ENCODE measurements around the gene RBMS1. TPM values are rescaled to one million over a fixed set of nuclear protein-coding genes. Genes with fewer than 3 reads are reported as not detected.

Gene RBMS1
- total RNA-seq, 4 donors from 2014 or later = 13.0 to 24.5 (median 14.1) TPM

DNA sequence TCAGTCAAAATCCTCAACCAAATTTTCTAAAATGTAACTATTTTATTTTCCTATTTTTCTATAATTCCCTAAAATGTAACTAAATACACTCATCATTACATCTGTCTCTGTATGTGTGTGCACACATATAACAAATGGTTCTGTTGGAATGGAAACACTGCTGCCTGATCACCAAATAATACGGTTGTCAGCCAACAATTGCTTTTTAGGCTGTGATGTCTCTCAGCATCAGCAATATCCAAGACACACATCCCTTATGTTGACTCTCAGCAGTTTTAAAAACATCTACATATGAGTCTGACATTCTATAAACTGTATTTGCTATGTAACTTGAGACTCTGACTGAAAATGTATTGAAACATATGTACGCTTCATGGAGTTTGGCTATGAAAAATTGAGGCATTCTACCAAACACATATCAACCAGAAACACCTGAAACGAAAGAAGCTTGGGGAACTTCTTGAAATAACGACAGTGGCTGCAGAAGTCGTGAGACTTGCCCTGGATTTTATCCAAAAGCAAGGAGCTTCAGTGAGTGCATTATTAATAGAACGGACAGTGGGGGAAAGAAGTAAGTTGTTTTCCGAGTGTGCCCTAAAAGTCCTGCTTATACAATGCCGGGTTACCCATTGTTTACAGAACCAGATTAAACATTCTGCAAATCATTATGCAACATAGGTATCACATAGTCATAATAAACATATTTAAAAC lies 183.3 kb downstream of the RBMS1 start:
- intact Hi-C loops (cut with DNase I; ENCODE audit: low total_unique reads) = no loop called here
- in situ Hi-C loops (cut with MboI; ENCODE audit: low sequenced_read_pairs in 4 of 4) = loop anchor here in 1 of 4 donors (25.0 kb wide), 1 partner anchor 652 kb away; no protein-coding TSS in a partner anchor
- H3K4me3 ChIP-seq = peak overlapping the region in 2 of 4 donors; percentile 3 to 5
- no peak for DNase-seq
- peak overlapping the region; percentile 47 to 74 (median 62) for H3K27ac ChIP-seq
- H3K36me3 ChIP-seq = no peaks in the 10 kb centered on the region
- TF ChIP-seq CTCF (IDR thresholded peaks at IDR 0.05 in 4 of 5, conservative IDR thresholded peaks at IDR 0.05 in 1 of 5) (no peak), POLR2A (IDR thresholded peaks at IDR 0.05) (no peak)
- H3K9me3 ChIP-seq = no peaks in the 10 kb centered on the region
- no peaks in the 10 kb centered on the region for H3K27me3 ChIP-seq
- peaks cover 37 to 69% of the 10 kb centered on the region in 2 donors for H3K4me1 ChIP-seq
- peak in 1 of 2 donors; percentile 45 for ATAC-seq

DNA sequence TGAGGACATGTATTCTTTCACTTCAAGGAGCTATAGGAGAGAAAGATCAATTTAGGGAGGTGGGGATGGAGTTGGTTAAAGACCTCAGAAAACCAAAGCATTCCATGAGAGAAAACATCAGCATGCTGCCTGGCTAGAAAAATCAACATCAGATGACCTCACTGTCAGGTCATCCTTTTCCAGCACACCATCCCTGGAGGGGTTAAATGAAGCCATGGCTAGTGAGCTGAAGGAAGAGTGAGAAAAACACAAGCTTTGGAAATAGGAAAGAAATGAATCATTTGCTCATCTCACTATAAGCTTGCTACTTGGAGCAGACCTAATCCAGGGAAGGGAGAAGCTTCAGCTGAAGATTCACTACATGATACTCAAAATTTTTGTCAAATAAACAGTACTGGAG lies 184.0 kb downstream of the RBMS1 start:
- DNase-seq (no peak), ATAC-seq (no peak)
- H3K36me3 ChIP-seq = no peaks in the 10 kb centered on the region
- no peak overlapping the region for H3K4me3 ChIP-seq
- H3K9me3 ChIP-seq = no peaks in the 10 kb centered on the region
- no peak for TF ChIP-seq POLR2A (IDR thresholded peaks at IDR 0.05)
- no peak for TF ChIP-seq CTCF (IDR thresholded peaks at IDR 0.05 in 4 of 5, conservative IDR thresholded peaks at IDR 0.05 in 1 of 5)
- H3K27ac ChIP-seq = peak overlapping the region in 3 of 4 donors; percentile 56 to 74 (median 67)
- no peaks in the 10 kb centered on the region for H3K27me3 ChIP-seq
- intact Hi-C loops (cut with DNase I; ENCODE audit: low total_unique reads) = no loop called here
- H3K4me1 ChIP-seq = peaks cover 30 to 63% of the 10 kb centered on the region in 2 donors
- in situ Hi-C loops (cut with MboI; ENCODE audit: low sequenced_read_pairs in 4 of 4) = loop anchor here in 1 of 4 donors (25.0 kb wide), 1 partner anchor 653 kb away; no protein-coding TSS in a partner anchor

DNA sequence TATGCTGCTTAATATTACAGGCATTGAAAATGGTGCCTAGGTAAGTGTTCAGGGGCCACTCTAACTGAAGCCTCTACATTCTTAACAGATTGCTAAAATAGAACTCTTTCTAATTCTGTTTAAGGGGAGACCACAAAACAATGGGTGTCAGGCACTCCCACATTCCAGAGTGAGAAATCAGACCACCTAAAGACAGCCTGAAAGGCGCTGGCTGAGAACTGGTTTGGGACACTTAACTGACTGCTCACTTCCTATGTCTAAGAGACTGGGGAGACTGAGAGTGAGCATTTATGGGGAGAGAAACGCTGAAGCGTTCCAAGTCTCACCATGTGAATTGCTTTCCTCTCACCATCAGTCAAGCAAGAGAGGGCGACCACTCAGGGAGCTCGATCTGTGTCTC lies 184.7 kb downstream of the RBMS1 start:
- peaks cover 28 to 61% of the 10 kb centered on the region in 2 donors for H3K4me1 ChIP-seq
- ATAC-seq = no peak
- peak overlapping the region in 3 of 4 donors; percentile 16 to 74 (median 56) for H3K27ac ChIP-seq
- in situ Hi-C loops (cut with MboI; ENCODE audit: low sequenced_read_pairs in 4 of 4) (loop anchor here in 1 of 4 donors (25.0 kb wide), 1 partner anchor 653 kb away; no protein-coding TSS in a partner anchor), intact Hi-C loops (cut with DNase I; ENCODE audit: low total_unique reads) (no loop called here)
- no peak overlapping the region for H3K4me3 ChIP-seq
- TF ChIP-seq CTCF (IDR thresholded peaks at IDR 0.05 in 4 of 5, conservative IDR thresholded peaks at IDR 0.05 in 1 of 5) (no peak), POLR2A (IDR thresholded peaks at IDR 0.05) (no peak)
- H3K36me3 ChIP-seq = no peaks in the 10 kb centered on the region
- no peak for DNase-seq
- no peaks in the 10 kb centered on the region for H3K9me3 ChIP-seq
- no peaks in the 10 kb centered on the region for H3K27me3 ChIP-seq

GRCh38 chr2:160308476-160308875 lies 185.1 kb downstream of the RBMS1 start:
- TF ChIP-seq POLR2A (IDR thresholded peaks at IDR 0.05) (no peak), CTCF (IDR thresholded peaks at IDR 0.05 in 4 of 5, conservative IDR thresholded peaks at IDR 0.05 in 1 of 5) (no peak)
- peaks cover 31 to 61% of the 10 kb centered on the region in 2 donors for H3K4me1 ChIP-seq
- H3K27me3 ChIP-seq = no peaks in the 10 kb centered on the region
- intact Hi-C loops (cut with DNase I; ENCODE audit: low total_unique reads) = no loop called here
- in situ Hi-C loops (cut with MboI; ENCODE audit: low sequenced_read_pairs in 4 of 4) = loop anchor here in 1 of 4 donors (25.0 kb wide), 1 partner anchor 654 kb away; no protein-coding TSS in a partner anchor
- DNase-seq (no peak), ATAC-seq (no peak)
- H3K36me3 ChIP-seq = no peaks in the 10 kb centered on the region
- no peaks in the 10 kb centered on the region for H3K9me3 ChIP-seq
- H3K27ac ChIP-seq = no peak overlapping the region
- no peak overlapping the region for H3K4me3 ChIP-seq
